K562 (cell line): ENCODE data around the gene IL21. TPM values are rescaled to one million over a fixed set of nuclear protein-coding genes. Genes with fewer than 3 reads are reported as not detected.

Experiments used
- ATAC-seq: fragments of 200-7000 bp; cut with Tn5 transposase; 3 replicates; pipeline ENCODE4 v1.9.1; 2020; ENCODE audit warnings: moderate library complexity
- BruUV-seq: library from RNA; stranded (reverse); fragments of 400-500 nt; replicated peaks from 2 replicates; lab custom pipeline; 2021; lab: Mats Ljungman, UMichigan
- CTCF ChIA-PET: fragments of 300-600 bp; formaldehyde crosslinking; extraction: SDS; loops from one replicate; lab custom pipeline; 2021; ENCODE audit warnings: low intra/inter-chr PET ratio; lab: Yijun Ruan, JAX
- POLR2A ChIA-PET: fragments of 300-600, 350-650 bp; sonication (Branson Sonifier 250); formaldehyde crosslinking; extraction: SDS; loops from one replicate; lab custom pipeline; 2021; ENCODE audit warnings: antibody characterized with exemption, inconsistent platforms; lab: Yijun Ruan, JAX
- DNase-seq, 4 experiments: peaks; one replicate each; pipeline versions ENCODE4 v3.0.0 to v3.0.0-alpha.2; 2011 to 2018; ENCODE audit warnings: low spot score in 3 of 4, mixed read lengths in 3 of 4; ENCODE audit errors: extremely low read depth in 1 of 4
- FAIRE-seq: peaks from 2 replicates; lab custom pipeline; 2011; peaks lifted over from hg19 to GRCh38; lab: Jason Lieb, UNC
- H2AFZ ChIP-seq: 2 replicates; pipeline ENCODE4 v1.6.0; 2011; ENCODE audit warnings: low read depth, low read length, control low read depth, inconsistent platforms
- H3K27ac ChIP-seq: fragments of 200-600 bp; 3 replicates; pipeline ENCODE4 v1.8.0; 2011; ENCODE audit warnings: low read depth, mild to moderate bottlenecking, control low read depth, inconsistent platforms, low read length, moderate library complexity, mixed read lengths; ENCODE audit errors: extremely low read depth
- H3K27me3 ChIP-seq, 2 experiments: fragments of 300-600 bp in 1 of 2; 2 replicates in 1 of 2; 3 replicates in 1 of 2; pipeline versions ENCODE4 v1.6.0 to v1.8.0; 2011; ENCODE audit warnings: inconsistent platforms in 2 of 2, low read length in 2 of 2, mild to moderate bottlenecking in 1 of 2, mixed read lengths in 1 of 2, moderate library complexity in 1 of 2; ENCODE audit not compliant: control insufficient read depth in 2 of 2, insufficient read depth in 2 of 2
- H3K36me3 ChIP-seq: fragments of 300-600 bp; 3 replicates; pipeline ENCODE4 v1.8.0; 2011; ENCODE audit warnings: mild to moderate bottlenecking, low read length, inconsistent platforms; ENCODE audit not compliant: control insufficient read depth, insufficient read depth
- H3K4me1 ChIP-seq, 2 experiments: fragments of 200-600 bp in 1 of 2; replicated peaks in 1 of 2; 2 replicates in 1 of 2; 3 replicates in 1 of 2; pipeline versions ENCODE4 v1.5.1 to v1.8.0; 2011; ENCODE audit warnings: inconsistent platforms in 2 of 2, low read length in 2 of 2, mild to moderate bottlenecking in 1 of 2, mixed read lengths in 1 of 2, moderate library complexity in 1 of 2; ENCODE audit not compliant: control insufficient read depth in 2 of 2, insufficient read depth in 2 of 2
- H3K4me2 ChIP-seq: 2 replicates; pipeline ENCODE4 v1.6.1; 2011; ENCODE audit warnings: low read length, control low read depth, inconsistent platforms, mixed read lengths; ENCODE audit not compliant: insufficient read depth
- H3K4me3 ChIP-seq: fragments of 200-600 bp; sonication (generic), shearing (Covaris generic); 2 replicates; pipeline ENCODE4 v1.5.1; 2016; ENCODE audit warnings: control low read depth, inconsistent platforms
- H3K79me2 ChIP-seq: fragments of 200-600 bp; 3 replicates; pipeline ENCODE4 v1.8.0; 2011; ENCODE audit warnings: low read length, inconsistent platforms; ENCODE audit not compliant: control insufficient read depth, insufficient read depth
- H3K9ac ChIP-seq, 2 experiments: 2 replicates each; pipeline versions ENCODE4 v1.6.0 to v1.6.1; 2011; ENCODE audit warnings: low read depth in 2 of 2, low read length in 2 of 2, control low read depth in 1 of 2, inconsistent platforms in 1 of 2, mild to moderate bottlenecking in 1 of 2, mixed read lengths in 1 of 2; ENCODE audit not compliant: insufficient read depth in 1 of 2
- H3K9me1 ChIP-seq: one replicate; pipeline ENCODE4 v1.6.0; 2011; ENCODE audit warnings: inconsistent platforms, mild to moderate bottlenecking, low read length, moderate library complexity; ENCODE audit not compliant: control insufficient read depth, insufficient read depth
- H3K9me3 ChIP-seq: replicated peaks from 2 replicates; pipeline ENCODE4 v1.5.1; 2011; ENCODE audit warnings: low read depth, low read length, inconsistent platforms; ENCODE audit not compliant: control insufficient read depth, insufficient read depth
- H4K20me1 ChIP-seq: replicated peaks from 2 replicates; pipeline ENCODE4 v1.6.1; 2011; ENCODE audit warnings: low read length, inconsistent platforms, mixed read lengths; ENCODE audit not compliant: control insufficient read depth, insufficient read depth
- CBFB ChIP-seq: sonication (generic); formaldehyde crosslinking; IDR thresholded peaks from 2 replicates; pipeline ENCODE4 v1.4.0; 2020; ENCODE audit warnings: mild to moderate bottlenecking, missing genetic modification reagents
- EHMT2 ChIP-seq: fragments of 450-650 bp; IDR thresholded peaks from 2 replicates; pipeline ENCODE4 v1.6.1; 2018; ENCODE audit warnings: antibody characterized with exemption
- GTF2B ChIP-seq: IDR thresholded peaks from 2 replicates; pipeline ENCODE4 v1.6.1; 2011; ENCODE audit not compliant: insufficient read length; ENCODE audit errors: extremely low read depth
- HES1 ChIP-seq: fragments of 450-650 bp; IDR thresholded peaks from 2 replicates; pipeline ENCODE4 v1.6.1; 2016; ENCODE audit warnings: low read depth, mild to moderate bottlenecking, moderate library complexity
- KHSRP ChIP-seq: fragments of 450-650 bp; IDR thresholded peaks from 2 replicates; pipeline ENCODE4 v1.6.1; 2017
- MEF2D ChIP-seq: conservative IDR thresholded peaks from 2 replicates; pipeline ENCODE4 v1.6.1; 2016; ENCODE audit warnings: low read depth, missing genetic modification characterization, missing compliant biosample characterization
- ZBTB43 ChIP-seq: sonication (generic); formaldehyde crosslinking; IDR thresholded peaks from 2 replicates; pipeline ENCODE4 v1.8.0; 2023; ENCODE audit warnings: mild to moderate bottlenecking, missing genetic modification reagents
- ZFP30 ChIP-seq: fragments of 250-450 bp; sonication (Bioruptor Pico); IDR thresholded peaks from 2 replicates; pipeline ENCODE4 v1.8.0; 2022; ENCODE audit warnings: moderate library complexity, mild to moderate bottlenecking, inconsistent platforms, borderline replicate concordance
- ZFP91 ChIP-seq: sonication (generic); formaldehyde crosslinking; IDR thresholded peaks from 2 replicates; pipeline ENCODE4 v1.8.0; 2022; ENCODE audit warnings: mild to moderate bottlenecking, missing genetic modification reagents
- ZNF507 ChIP-seq: conservative IDR thresholded peaks from 2 replicates; pipeline ENCODE4 v1.6.1; 2017; ENCODE audit warnings: missing genetic modification characterization, missing compliant biosample characterization
- ZNF77 ChIP-seq: fragments of 250-450 bp; sonication (Bioruptor Pico); IDR thresholded peaks from 2 replicates; pipeline ENCODE4 v1.5.0; 2020
- WGBS: fragments of 100-300 bp; shearing (Covaris generic); methylation state at CpG from one replicate; pipeline ENCODE4 v1.1.6; 2016; ENCODE audit warnings: low coverage, mixed read lengths; ENCODE audit not compliant: insufficient coverage; ENCODE audit errors: missing lambda C conversion rate; 5-methylcytosine and 5-hydroxymethylcytosine counted together
- in situ Hi-C: fragments of 300-500 bp; cut with MboI; formaldehyde crosslinking; loops from 4 replicates; pipeline ENCODE4 v1.15.0; 2018; ENCODE audit warnings: inconsistent platforms, mixed read lengths
- intact Hi-C: fragments of 100-400 bp; cut with micrococcal nuclease; formaldehyde crosslinking; loops from 2 replicates; pipeline ENCODE4 v1.14.2; 2022
- polyA plus RNA-seq, 8 experiments: library from polyadenylated mRNA; depleted of rRNA in 4 of 8; stranded (reverse) in 5 of 8; unstranded in 3 of 8; fragments of >200 nt; fragmentation: Nextera tagmentation in 2 of 8; fragmentation: Illumina TruSeq in 1 of 8; extraction: Ambion mirVana in 2 of 8; extraction: Trizol in 1 of 8; gene quantifications; 2 replicates each; pipeline versions ENCODE4 v1.2.1 to v1.2.3, GENCODE V29; 2011 to 2014; ENCODE audit warnings: inconsistent platforms in 1 of 8, missing spikeins in 1 of 8
- total RNA-seq, 7 experiments: library from RNA; depleted of rRNA in 6 of 7; stranded (reverse); fragments of >200 nt in 6 of 7; fragmentation: Illumina TruSeq in 2 of 7; extraction: Trizol in 2 of 7; gene quantifications; 2 replicates each; pipeline versions ENCODE4 v1.2.1 to v1.2.3, GENCODE V29; 2011 to 2021; ENCODE audit warnings: low replicate concordance in 1 of 7

IL21 gene
- total and polyA plus RNA-seq, 9 of the 15 experiments (the other 6 are each of a cell fraction or from before 2014, with no cell fraction given), result not detected

GRCh38 chr4:122602277-122603142 lies 18.4 kb downstream of the IL21 start:
- Histone ChIP-seq H3K9me1 (no peaks in the 10 kb centered on the region), H3K4me1 (peaks cover 0 to 21% of the 10 kb centered on the region in 2 experiments; a peak in 4 of 5 replicates), H3K4me3 (no peak overlapping the region; the same call in 1 of the 2 replicates), H3K9ac (peak overlapping the region in 1 of 2 experiments; percentile 44; a peak in 3 of 4 replicates), H3K79me2 (no peaks in the 10 kb centered on the region), H3K9me3 (no peaks in the 10 kb centered on the region), H2AFZ (peak overlapping the region; percentile 87), H3K4me2 (peak overlapping the region; percentile 73), H3K36me3 (no peaks in the 10 kb centered on the region), H4K20me1 (no peaks in the 10 kb centered on the region), H3K27ac (peak overlapping the region; percentile 61), H3K27me3 (no peaks in the 10 kb centered on the region)
- ChIA-PET POLR2A (interaction anchor here (0.6 to 1.6 kb wide), 6 partner anchors 18 to 327 kb away, joined by 3 to 5 read pairs (median 3); partner anchors contain the start of gene NUDT6), CTCF (interaction anchor here (0.6 to 3.1 kb wide), 4 partner anchors 114 to 329 kb away, joined by 3 to 19 read pairs (median 4); partner anchors contain the start of gene BBS12)
- peak; percentile 16 to 77 (median 40) for DNase-seq
- intact Hi-C loops, result loop anchor here (1.0 to 10.0 kb wide), 10 partner anchors 60 to 1062 kb away; partner anchors contain the start of genes BBS12, FGF2 and NUDT6
- in situ Hi-C loops, result loop anchor here (5.0 kb wide), 2 partner anchors 110 to 325 kb away; no protein-coding TSS in a partner anchor
- BruUV-seq, result no TSS peak
- FAIRE-seq, result peak; percentile 94
- 8% methylated on average over 13 of the region's 13 CpGs for WGBS
- peak; percentile 93 for ATAC-seq
- TF ChIP-seq ZFP30 (CRISPR knock-in tag) (no peak), EHMT2 (peak; percentile 82), ZBTB43 (CRISPR knock-in tag) (no peak), ZNF77 (CRISPR knock-in tag) (no peak), KHSRP (peak; percentile 27; the same call in 1 of the 2 replicates), ZFP91 (CRISPR knock-in tag) (no peak), ZNF507 (tag) (no peak), MEF2D (tag) (peak; percentile 64; the same call in 1 of the 2 replicates), CBFB (CRISPR knock-in tag) (no peak), HES1 (no peak), GTF2B (no peak)
